Measurements from ENCODE around the gene KCNK7. TPM values are rescaled to one million over a fixed set of nuclear protein-coding genes. Genes with fewer than 3 reads are reported as not detected.
A peak's percentile ranks its signal among the peaks of the same experiment; 100 is the strongest.

Gene KCNK7
- total RNA-seq, 1 experiment from 2014 or later = 1.4 TPM

DNA sequence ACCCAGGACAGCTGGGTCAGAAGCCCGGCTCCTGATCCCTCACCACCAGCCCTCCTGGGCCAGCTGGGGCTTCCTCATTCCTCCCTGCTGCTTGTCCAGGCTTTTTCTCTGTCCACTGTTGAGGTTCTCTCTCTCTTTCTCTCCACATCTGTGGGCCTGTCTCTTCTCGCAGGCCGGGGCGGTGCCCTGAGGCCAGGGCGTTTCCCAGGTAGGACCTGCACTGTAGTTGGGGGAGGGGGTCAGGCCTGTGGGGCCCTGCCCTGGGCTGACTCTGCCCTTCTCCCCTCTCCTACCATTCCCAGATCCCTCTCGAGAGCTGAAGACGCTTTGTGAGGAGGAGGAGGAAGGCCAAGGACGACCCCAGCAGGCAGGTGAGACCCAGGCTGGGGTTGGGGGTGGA is 14.8 kb downstream of the KCNK7 start:
- Mint-ChIP-seq H3K27ac (ENCODE audit: unreplicated experiment) (peak overlapping the region; percentile 12), H3K4me3 (ENCODE audit: low read depth, unreplicated experiment) (no peak overlapping the region), H3K4me1 (ENCODE audit: low read depth, unreplicated experiment) (peaks cover 14% of the 10 kb centered on the region), H3K9me3 (ENCODE audit: low read depth, unreplicated experiment) (no peaks in the 10 kb centered on the region), H3K27me3 (ENCODE audit: unreplicated experiment) (no peaks in the 10 kb centered on the region), H3K36me3 (ENCODE audit: insufficient read depth, unreplicated experiment) (peaks cover 68% of the 10 kb centered on the region)
- intact Hi-C loops (cut with micrococcal nuclease; ENCODE audit: unreplicated experiment) = no loop called here
- TF ChIP-seq, protein P1, sequence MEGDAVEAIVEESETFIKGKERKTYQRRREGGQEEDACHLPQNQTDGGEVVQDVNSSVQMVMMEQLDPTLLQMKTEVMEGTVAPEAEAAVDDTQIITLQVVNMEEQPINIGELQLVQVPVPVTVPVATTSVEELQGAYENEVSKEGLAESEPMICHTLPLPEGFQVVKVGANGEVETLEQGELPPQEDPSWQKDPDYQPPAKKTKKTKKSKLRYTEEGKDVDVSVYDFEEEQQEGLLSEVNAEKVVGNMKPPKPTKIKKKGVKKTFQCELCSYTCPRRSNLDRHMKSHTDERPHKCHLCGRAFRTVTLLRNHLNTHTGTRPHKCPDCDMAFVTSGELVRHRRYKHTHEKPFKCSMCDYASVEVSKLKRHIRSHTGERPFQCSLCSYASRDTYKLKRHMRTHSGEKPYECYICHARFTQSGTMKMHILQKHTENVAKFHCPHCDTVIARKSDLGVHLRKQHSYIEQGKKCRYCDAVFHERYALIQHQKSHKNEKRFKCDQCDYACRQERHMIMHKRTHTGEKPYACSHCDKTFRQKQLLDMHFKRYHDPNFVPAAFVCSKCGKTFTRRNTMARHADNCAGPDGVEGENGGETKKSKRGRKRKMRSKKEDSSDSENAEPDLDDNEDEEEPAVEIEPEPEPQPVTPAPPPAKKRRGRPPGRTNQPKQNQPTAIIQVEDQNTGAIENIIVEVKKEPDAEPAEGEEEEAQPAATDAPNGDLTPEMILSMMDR (IDR thresholded peaks at IDR 0.05; ENCODE audit: unreplicated experiment) = no peak
- CTCF ChIA-PET = interaction anchor here (0.6 kb wide), 1 partner anchor 482 kb away, joined by 3 read pairs; no protein-coding TSS in a partner anchor
- no peak for DNase-seq
- BruUV-seq (replicated peaks) = no TSS peak

DNA sequence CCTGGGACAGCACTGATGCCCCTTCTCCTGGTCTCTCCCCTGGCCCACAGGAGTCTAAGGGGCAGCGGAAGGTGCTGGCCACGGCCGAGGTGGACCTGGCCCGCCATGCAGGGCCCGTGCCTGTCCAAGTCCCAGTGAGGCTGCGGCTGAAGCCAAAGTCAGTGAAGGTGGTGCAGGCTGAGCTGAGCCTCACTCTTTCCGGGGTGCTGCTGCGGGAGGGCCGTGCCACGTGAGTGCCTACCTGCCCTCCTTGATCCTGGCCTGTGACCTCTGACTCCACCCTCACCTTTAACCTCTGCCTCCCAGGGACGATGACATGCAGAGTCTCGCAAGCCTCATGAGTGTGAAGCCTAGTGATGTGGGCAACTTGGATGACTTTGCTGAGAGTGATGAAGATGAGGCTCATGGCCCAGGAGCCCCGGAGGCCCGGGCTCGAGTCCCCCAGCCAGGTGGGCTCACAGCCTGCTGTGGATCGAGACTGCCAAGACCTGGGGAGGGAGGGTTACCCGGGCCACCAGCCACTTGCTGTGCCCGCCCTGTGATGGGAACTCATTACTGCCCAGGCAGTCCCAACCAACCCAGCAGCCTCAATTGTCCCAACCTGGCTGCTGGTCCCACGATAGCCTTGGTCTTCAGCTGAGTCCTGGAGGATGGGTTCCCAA is 15.4 kb downstream of the KCNK7 start:
- intact Hi-C loops (cut with micrococcal nuclease; ENCODE audit: unreplicated experiment) = no loop called here
- no peaks in the 10 kb centered on the region for H3K9me3 Mint-ChIP-seq (ENCODE audit: low read depth, unreplicated experiment)
- peaks cover 74% of the 10 kb centered on the region for H3K36me3 Mint-ChIP-seq (ENCODE audit: insufficient read depth, unreplicated experiment)
- TF ChIP-seq, protein P1 (IDR thresholded peaks at IDR 0.05; ENCODE audit: unreplicated experiment) = no peak
- H3K27ac Mint-ChIP-seq (ENCODE audit: unreplicated experiment) = peak overlapping the region; percentile 12
- peaks cover 14% of the 10 kb centered on the region for H3K4me1 Mint-ChIP-seq (ENCODE audit: low read depth, unreplicated experiment)
- no TSS peak for BruUV-seq (replicated peaks)
- H3K27me3 Mint-ChIP-seq (ENCODE audit: unreplicated experiment) = no peaks in the 10 kb centered on the region
- no peak overlapping the region for H3K4me3 Mint-ChIP-seq (ENCODE audit: low read depth, unreplicated experiment)
- CTCF ChIA-PET = interaction anchor here (0.6 kb wide), 1 partner anchor 482 kb away, joined by 3 read pairs; no protein-coding TSS in a partner anchor
- no peak for DNase-seq

DNA sequence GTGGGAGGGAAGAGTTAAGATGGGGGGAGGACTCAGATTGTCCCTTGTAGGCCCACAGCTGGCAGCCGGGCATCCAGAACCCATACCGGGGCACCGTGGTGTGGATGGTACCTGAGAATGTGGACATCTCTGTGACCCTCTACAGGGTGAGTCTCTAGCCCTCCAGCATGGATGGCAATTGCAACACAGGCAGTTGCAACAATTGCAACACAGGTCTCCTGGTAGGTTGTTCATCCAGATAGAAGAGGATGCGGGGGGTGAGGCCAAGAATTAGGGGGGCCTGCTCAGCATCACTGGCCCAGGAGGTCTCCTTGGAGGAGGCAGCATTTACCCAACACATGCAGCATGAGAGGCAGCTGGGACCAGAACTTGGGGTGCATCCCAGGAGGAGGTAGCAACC is 16.3 kb downstream of the KCNK7 start:
- BruUV-seq (replicated peaks) = no TSS peak
- CTCF ChIA-PET = no interaction called here
- TF ChIP-seq, protein P1 (IDR thresholded peaks at IDR 0.05; ENCODE audit: unreplicated experiment) = no peak
- Mint-ChIP-seq H3K9me3 (ENCODE audit: low read depth, unreplicated experiment) (no peaks in the 10 kb centered on the region), H3K4me1 (ENCODE audit: low read depth, unreplicated experiment) (peaks cover 14% of the 10 kb centered on the region), H3K27ac (ENCODE audit: unreplicated experiment) (no peak overlapping the region), H3K27me3 (ENCODE audit: unreplicated experiment) (no peaks in the 10 kb centered on the region), H3K36me3 (ENCODE audit: insufficient read depth, unreplicated experiment) (peaks cover 78% of the 10 kb centered on the region), H3K4me3 (ENCODE audit: low read depth, unreplicated experiment) (no peak overlapping the region)
- intact Hi-C loops (cut with micrococcal nuclease; ENCODE audit: unreplicated experiment) = no loop called here
- no peak for DNase-seq

DNA sequence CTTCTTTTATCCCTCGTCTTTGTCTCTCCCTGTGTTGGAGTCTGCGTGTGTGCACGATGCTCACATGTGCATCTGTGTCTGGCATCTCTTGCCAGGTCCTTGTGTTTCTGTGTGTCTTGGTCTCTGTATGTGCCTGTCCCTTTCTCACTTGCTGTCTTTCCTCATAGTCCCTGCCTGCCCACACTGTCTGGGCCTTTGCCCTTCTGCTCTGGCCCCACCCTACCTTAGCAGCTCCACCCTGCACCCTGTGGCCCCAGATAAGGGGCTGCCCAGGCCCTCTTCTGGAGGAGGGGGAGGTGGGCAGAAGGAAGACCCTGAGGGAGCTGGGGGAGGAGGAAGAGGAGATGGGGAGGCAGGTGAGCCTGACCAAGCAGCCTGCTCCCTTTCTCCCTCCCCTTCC is 16.9 kb downstream of the KCNK7 start:
- TF ChIP-seq, protein P1 (IDR thresholded peaks at IDR 0.05; ENCODE audit: unreplicated experiment) = no peak
- no peaks in the 10 kb centered on the region for H3K27me3 Mint-ChIP-seq (ENCODE audit: unreplicated experiment)
- intact Hi-C loops (cut with micrococcal nuclease; ENCODE audit: unreplicated experiment) = no loop called here
- CTCF ChIA-PET = no interaction called here
- H3K4me3 Mint-ChIP-seq (ENCODE audit: low read depth, unreplicated experiment) = peak overlapping the region; percentile 79
- no peaks in the 10 kb centered on the region for H3K9me3 Mint-ChIP-seq (ENCODE audit: low read depth, unreplicated experiment)
- DNase-seq = no peak
- peaks cover 20% of the 10 kb centered on the region for H3K4me1 Mint-ChIP-seq (ENCODE audit: low read depth, unreplicated experiment)
- H3K27ac Mint-ChIP-seq (ENCODE audit: unreplicated experiment) = peak overlapping the region; percentile 22
- no TSS peak for BruUV-seq (replicated peaks)
- peaks cover 81% of the 10 kb centered on the region for H3K36me3 Mint-ChIP-seq (ENCODE audit: insufficient read depth, unreplicated experiment)
